Measurements from ENCODE around the gene ATP11A. TPM values are rescaled to one million over a fixed set of nuclear protein-coding genes. Genes with fewer than 3 reads are reported as not detected.
"Not testable (repeated sequence)": the region's sequence is repeated elsewhere in the genome, so short reads cannot be mapped to it uniquely, and the experiment has no call there.

ATP11A gene
- total RNA-seq, 2 experiments from 2014 or later: 63.1 to 68.4 TPM

GRCh38 chr13:112677421-112677962 lies 12.3 kb upstream of the ATP11A start:
- H3K27ac Mint-ChIP-seq; H3K4me3 Mint-ChIP-seq; DNase-seq; H3K36me3 Mint-ChIP-seq (ENCODE audit: low read depth); POLR2A ChIA-PET; H3K27me3 Mint-ChIP-seq; H3K9me3 Mint-ChIP-seq: not testable (repeated sequence)
- peaks cover 33% of the 10 kb centered on the region for H3K4me1 Mint-ChIP-seq
- CTCF ChIA-PET: interaction anchor here (1.4 kb wide), 1 partner anchor 10 kb away, joined by 3 read pairs; no protein-coding TSS in a partner anchor

DNA sequence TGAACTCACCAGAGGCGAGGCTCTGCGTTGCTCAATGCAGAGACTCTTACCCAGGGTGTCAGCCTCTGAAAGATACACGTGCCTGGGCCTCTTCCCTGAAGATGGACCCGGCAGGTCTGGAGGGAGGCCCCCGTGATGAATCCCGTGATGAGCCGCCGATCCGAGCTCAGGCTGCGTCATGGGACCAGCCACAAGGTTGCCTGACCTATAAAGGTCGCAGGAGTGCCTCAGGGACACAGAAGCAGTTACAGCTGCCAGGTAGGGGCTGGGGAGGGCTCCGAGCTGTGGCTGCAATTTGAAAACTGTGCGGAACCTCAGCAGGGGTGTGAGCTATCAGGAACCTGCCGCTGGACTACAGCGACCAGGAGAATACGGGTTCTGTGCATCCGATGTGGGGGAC lies 10.5 kb upstream of the ATP11A start:
- Mint-ChIP-seq H3K9me3 (no peaks in the 10 kb centered on the region), H3K4me3 (no peak overlapping the region), H3K27ac (no peak overlapping the region), H3K4me1 (peaks cover 14% of the 10 kb centered on the region), H3K36me3 (ENCODE audit: low read depth) (no peaks in the 10 kb centered on the region), H3K27me3 (peaks cover 7% of the 10 kb centered on the region)
- no peak for DNase-seq
- ChIA-PET POLR2A (no interaction called here), CTCF (no interaction called here)

- no peak for DNase-seq
- H3K27ac Mint-ChIP-seq: no peak overlapping the region
- H3K4me1 Mint-ChIP-seq: peaks cover 8% of the 10 kb centered on the region
- H3K36me3 Mint-ChIP-seq (ENCODE audit: low read depth): no peaks in the 10 kb centered on the region
- ChIA-PET POLR2A (no interaction called here), CTCF (no interaction called here)
- H3K27me3 Mint-ChIP-seq: peaks cover 7% of the 10 kb centered on the region
- no peaks in the 10 kb centered on the region for H3K9me3 Mint-ChIP-seq
- H3K4me3 Mint-ChIP-seq: no peak overlapping the region
Measured at GRCh38 chr13:112679932-112680677, 9.7 kb upstream of the ATP11A start.

GRCh38 chr13:112680741-112681360 lies 9.0 kb upstream of the ATP11A start:
- ChIA-PET CTCF (interaction anchor here (0.6 kb wide), 1 partner anchor 671 kb away, joined by 3 read pairs; no protein-coding TSS in a partner anchor), POLR2A (no interaction called here)
- Mint-ChIP-seq H3K9me3 (no peaks in the 10 kb centered on the region), H3K4me3 (no peak overlapping the region), H3K36me3 (ENCODE audit: low read depth) (peaks cover 2% of the 10 kb centered on the region), H3K4me1 (peaks cover 3% of the 10 kb centered on the region), H3K27me3 (peaks cover 7% of the 10 kb centered on the region), H3K27ac (no peak overlapping the region)
- no peak for DNase-seq

DNA sequence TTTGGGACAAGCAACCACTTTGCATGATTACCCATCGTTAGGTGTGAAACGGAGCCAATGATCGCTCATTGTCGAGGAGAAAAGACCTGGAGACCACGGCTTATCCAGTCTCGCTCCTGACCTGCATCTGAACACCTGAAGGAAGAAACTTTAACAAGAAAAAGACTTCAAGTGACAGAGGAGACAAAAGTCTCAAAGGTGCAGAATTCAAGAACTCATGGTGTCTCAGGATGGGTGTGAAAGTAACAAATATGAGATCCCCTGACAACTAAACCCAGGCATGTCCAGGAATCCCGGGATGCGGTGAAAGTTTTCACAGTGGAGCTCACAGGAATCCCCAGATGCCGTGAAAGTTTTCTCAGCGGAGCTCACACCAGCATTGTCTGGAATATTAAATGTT lies 6.3 kb upstream of the ATP11A start:
- H3K36me3 Mint-ChIP-seq (ENCODE audit: low read depth): peaks cover 13% of the 10 kb centered on the region
- H3K27me3 Mint-ChIP-seq: peaks cover 4% of the 10 kb centered on the region
- no peak for DNase-seq
- ChIA-PET CTCF (no interaction called here), POLR2A (no interaction called here)
- H3K27ac Mint-ChIP-seq: no peak overlapping the region
- peaks cover 20% of the 10 kb centered on the region for H3K4me1 Mint-ChIP-seq
- H3K4me3 Mint-ChIP-seq: no peak overlapping the region
- H3K9me3 Mint-ChIP-seq: no peaks in the 10 kb centered on the region

DNA sequence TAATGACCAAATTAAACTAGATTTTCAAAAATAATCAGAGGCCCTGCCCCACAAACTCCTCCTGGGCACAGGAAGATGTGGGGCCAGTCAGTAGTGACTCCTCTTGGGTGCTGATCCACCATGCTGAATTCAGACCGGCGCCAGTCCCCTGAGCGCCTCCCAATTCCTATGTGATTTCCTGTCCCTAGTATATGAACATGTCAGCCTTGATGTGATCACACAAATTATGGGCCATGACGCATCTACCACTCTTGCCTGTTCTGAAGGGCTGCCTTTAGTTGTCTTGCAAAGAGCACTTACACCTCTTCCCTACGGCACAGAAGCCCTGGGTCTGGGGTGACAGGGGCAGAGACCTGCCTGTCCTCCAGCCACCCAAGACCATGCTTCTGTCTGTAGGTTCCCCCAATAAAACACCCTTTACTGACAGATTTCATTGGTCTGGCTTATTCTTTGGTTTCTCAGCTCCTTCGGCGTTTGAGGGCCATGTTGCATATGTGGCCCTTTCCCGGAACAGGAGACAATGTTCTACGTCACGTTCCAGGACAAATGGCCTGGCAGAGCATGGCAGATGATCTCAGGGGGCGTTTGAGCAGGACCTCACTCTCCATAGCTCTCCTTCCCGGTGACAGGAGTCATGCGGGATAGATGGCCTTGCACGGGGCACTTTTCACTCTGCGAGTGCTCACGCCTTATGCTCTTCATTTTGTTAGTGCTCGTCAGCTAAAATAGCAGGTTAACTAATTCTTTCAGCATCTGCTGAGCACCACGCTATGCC lies 5.6 kb upstream of the ATP11A start:
- peaks cover 13% of the 10 kb centered on the region for H3K36me3 Mint-ChIP-seq (ENCODE audit: low read depth)
- H3K9me3 Mint-ChIP-seq: no peaks in the 10 kb centered on the region
- no peak overlapping the region for H3K4me3 Mint-ChIP-seq
- POLR2A ChIA-PET: no interaction called here
- CTCF ChIA-PET: no interaction called here
- H3K27ac Mint-ChIP-seq: no peak overlapping the region
- DNase-seq: no peak
- H3K4me1 Mint-ChIP-seq: peaks cover 27% of the 10 kb centered on the region
- peaks cover 4% of the 10 kb centered on the region for H3K27me3 Mint-ChIP-seq

GRCh38 chr13:112685189-112685805 lies 4.5 kb upstream of the ATP11A start:
- H3K27me3 Mint-ChIP-seq, POLR2A ChIA-PET, DNase-seq, H3K9me3 Mint-ChIP-seq, H3K27ac Mint-ChIP-seq, H3K4me3 Mint-ChIP-seq: not testable (repeated sequence)
- Mint-ChIP-seq H3K4me1 (peaks cover 28% of the 10 kb centered on the region), H3K36me3 (ENCODE audit: low read depth) (peaks cover 13% of the 10 kb centered on the region)
- CTCF ChIA-PET: interaction anchor here (0.9 kb wide), 1 partner anchor 23 kb away, joined by 5 read pairs; no protein-coding TSS in a partner anchor

GRCh38 chr13:112685896-112686295 lies 3.9 kb upstream of the ATP11A start:
- Mint-ChIP-seq H3K9me3 (no peaks in the 10 kb centered on the region), H3K4me1 (peaks cover 28% of the 10 kb centered on the region), H3K27me3 (peaks cover 4% of the 10 kb centered on the region), H3K36me3 (ENCODE audit: low read depth) (peaks cover 13% of the 10 kb centered on the region), H3K27ac (no peak overlapping the region), H3K4me3 (no peak overlapping the region)
- POLR2A ChIA-PET: no interaction called here
- CTCF ChIA-PET: interaction anchor here (0.7 to 0.9 kb wide), 2 partner anchors 23 to 45 kb away, joined by 3 to 5 read pairs; no protein-coding TSS in a partner anchor
- no peak for DNase-seq

DNA sequence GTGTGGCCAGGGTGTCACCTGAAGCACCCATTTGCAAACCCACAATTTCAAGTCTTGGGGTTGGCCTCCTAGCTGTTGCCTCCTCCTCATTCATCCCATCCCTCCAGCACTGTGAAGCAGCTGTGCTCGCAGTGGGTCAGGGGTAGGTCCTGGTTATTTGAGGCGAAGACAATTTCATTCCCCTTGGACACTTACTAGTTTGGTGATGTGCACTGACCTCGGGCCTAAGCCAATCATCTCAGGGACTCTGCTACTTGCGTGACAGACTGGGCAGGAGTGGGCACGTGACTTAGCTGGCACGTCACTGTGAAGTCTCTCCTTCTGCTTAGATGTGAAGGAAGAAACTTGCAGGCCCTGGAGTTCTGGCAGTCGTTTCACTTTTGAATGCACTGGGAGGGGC lies 3.5 kb upstream of the ATP11A start:
- peaks cover 13% of the 10 kb centered on the region for H3K36me3 Mint-ChIP-seq (ENCODE audit: low read depth)
- no peak overlapping the region for H3K4me3 Mint-ChIP-seq
- POLR2A ChIA-PET: no interaction called here
- H3K9me3 Mint-ChIP-seq: no peaks in the 10 kb centered on the region
- no peak overlapping the region for H3K27ac Mint-ChIP-seq
- H3K27me3 Mint-ChIP-seq: peaks cover 4% of the 10 kb centered on the region
- H3K4me1 Mint-ChIP-seq: peaks cover 29% of the 10 kb centered on the region
- no peak for DNase-seq
- CTCF ChIA-PET: interaction anchor here (0.7 kb wide), 1 partner anchor 45 kb away, joined by 3 read pairs; no protein-coding TSS in a partner anchor

DNA sequence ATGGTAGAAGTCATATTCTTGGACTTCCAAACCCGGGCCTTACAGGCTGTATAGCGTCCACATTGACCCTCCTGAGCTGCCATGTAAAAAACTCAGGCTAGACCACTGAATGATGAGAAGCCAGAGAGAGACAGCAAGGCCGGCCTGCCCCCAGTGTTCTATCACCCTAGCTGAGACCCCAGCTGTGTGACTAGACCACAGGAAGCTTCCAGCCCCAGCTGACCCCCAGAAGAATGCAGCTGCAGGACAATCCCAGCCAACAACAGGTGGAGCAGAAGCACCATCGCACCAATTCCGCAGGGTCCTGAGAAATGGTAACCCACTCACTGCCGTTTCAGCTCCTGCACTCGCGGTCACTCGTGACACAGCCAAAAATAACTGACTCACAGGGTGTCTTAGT lies 2.9 kb upstream of the ATP11A start:
- CTCF ChIA-PET: no interaction called here
- H3K4me3 Mint-ChIP-seq: no peak overlapping the region
- H3K36me3 Mint-ChIP-seq (ENCODE audit: low read depth): peaks cover 14% of the 10 kb centered on the region
- POLR2A ChIA-PET: no interaction called here
- H3K27me3 Mint-ChIP-seq: peaks cover 4% of the 10 kb centered on the region
- H3K27ac Mint-ChIP-seq: no peak overlapping the region
- no peak for DNase-seq
- peaks cover 35% of the 10 kb centered on the region for H3K4me1 Mint-ChIP-seq
- H3K9me3 Mint-ChIP-seq: no peaks in the 10 kb centered on the region

DNA sequence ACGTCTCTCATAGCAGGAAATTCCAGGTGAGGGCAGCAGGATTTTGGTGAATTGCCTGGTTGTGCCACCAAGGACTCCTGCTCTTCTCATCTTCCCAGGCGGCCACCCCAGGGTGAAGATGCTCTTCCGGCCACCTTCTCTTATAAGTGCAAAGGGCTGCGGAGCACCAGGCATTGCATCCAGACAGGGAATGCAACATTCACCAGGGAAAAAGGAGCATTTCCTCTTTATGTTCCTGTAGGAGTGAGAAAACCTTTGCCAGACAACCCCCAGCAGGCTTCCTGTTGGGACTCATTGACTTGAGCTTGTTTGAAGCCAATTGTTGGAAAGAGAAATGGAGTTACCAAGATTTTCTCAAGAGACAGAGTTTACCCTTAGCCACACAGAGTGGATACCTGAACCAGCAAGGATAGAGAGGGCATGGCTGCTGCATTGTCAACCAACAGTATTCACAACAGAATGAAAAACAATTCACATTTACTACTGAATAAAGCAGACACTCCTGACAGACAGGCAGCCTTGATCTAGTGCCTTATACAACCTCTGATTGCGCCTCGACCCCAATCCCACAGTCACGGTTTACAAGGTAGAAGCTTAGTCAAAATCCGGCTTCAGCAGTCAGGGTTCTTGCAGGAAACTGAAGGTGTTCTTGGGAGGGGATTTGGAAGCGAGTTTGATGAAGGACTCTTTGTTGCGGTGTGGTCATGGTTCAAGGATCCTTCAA lies 1.8 kb upstream of the ATP11A start:
- peaks cover 14% of the 10 kb centered on the region for H3K36me3 Mint-ChIP-seq (ENCODE audit: low read depth)

DNA sequence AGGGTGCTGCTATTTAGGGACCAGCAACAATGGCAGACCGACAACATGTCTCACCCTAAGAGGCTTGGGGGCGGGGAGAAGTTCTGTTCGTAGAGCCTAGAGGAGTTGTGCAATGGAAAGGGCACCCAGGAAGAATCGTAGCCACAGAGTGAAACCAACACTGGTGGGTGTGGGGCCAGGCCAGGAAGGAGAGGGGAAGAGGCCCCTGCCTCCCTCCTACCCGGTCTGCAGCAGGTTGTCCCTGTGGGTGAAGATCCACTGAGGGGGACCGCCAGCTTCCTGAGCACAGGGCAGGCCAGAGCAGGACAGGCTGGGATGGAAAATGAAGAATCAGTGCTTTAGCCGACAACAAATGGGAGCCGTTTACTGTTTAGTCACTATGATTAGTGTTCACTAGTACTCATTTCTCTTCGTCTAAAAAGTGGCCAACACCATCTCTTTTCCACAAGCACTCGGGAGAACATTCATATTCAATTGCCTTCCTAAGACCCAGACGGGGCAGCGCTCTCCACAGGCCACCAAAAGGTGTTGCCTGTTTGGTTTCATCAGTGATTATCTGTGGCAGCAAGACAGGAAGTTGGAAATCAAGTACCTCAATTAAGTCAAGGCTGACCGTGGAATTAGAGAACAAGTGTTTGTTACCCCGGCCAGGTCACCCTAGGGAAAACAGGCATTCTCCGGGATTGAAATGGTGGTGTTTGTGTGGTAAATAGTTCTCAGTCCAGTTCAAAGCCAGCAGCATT lies 1.1 kb upstream of the ATP11A start:
- Mint-ChIP-seq H3K4me3 (peak overlapping the region; percentile 78), H3K27me3 (no peaks in the 10 kb centered on the region), H3K27ac (peak overlapping the region; percentile 89), H3K4me1 (peaks cover 50% of the 10 kb centered on the region), H3K36me3 (ENCODE audit: low read depth) (peaks cover 14% of the 10 kb centered on the region), H3K9me3 (no peaks in the 10 kb centered on the region)
- DNase-seq: peak; percentile 65
- POLR2A ChIA-PET: no interaction called here
- CTCF ChIA-PET: no interaction called here

More for the DNA sequence above, 1.8 kb upstream of the ATP11A start:
- Mint-ChIP-seq H3K4me3 (peak overlapping the region; percentile 78), H3K27me3 (peaks cover 2% of the 10 kb centered on the region), H3K27ac (peak overlapping the region; percentile 89), H3K9me3 (no peaks in the 10 kb centered on the region), H3K4me1 (peaks cover 45% of the 10 kb centered on the region)
- POLR2A ChIA-PET: no interaction called here
- CTCF ChIA-PET: no interaction called here
- no peak for DNase-seq

Measured in activated CD4-positive, alpha-beta T cell treated with anti-CD3 and anti-CD28 coated beads, Interleukin-2, amount 10 ng/mL, durations not matched to agents 7 days and 5 days (primary cell).